Keratinocyte (primary cell): ENCODE results near the gene ABL2. TPM values are rescaled to one million over a fixed set of nuclear protein-coding genes. Genes with fewer than 3 reads are reported as not detected.

Experiments
- DNase-seq: peaks from one replicate; pipeline ENCODE4 v3.0.0-alpha.2; 2011; ENCODE audit warnings: low read depth, missing footprints, low spot score
- FAIRE-seq: peaks from 2 replicates; lab custom pipeline; 2011; peaks lifted over from hg19 to GRCh38; lab: Jason Lieb, UNC
- H2AFZ ChIP-seq: 2 replicates; pipeline ENCODE4 v1.6.0; 2012; ENCODE audit warnings: low read length, control low read depth, inconsistent platforms; ENCODE audit not compliant: control insufficient read depth
- H3K27ac ChIP-seq: 2 replicates; pipeline ENCODE4 v1.5.1; 2011; ENCODE audit warnings: low read length; ENCODE audit not compliant: control insufficient read depth, insufficient read depth
- H3K27me3 ChIP-seq: 3 replicates; pipeline ENCODE4 v1.6.0; 2011; ENCODE audit warnings: low read length; ENCODE audit not compliant: control insufficient read depth, insufficient read depth; ENCODE audit errors: extremely low read depth
- H3K36me3 ChIP-seq, 2 experiments: 2 replicates in 1 of 2; 3 replicates in 1 of 2; pipeline ENCODE4 v1.5.1; 2011; ENCODE audit warnings: low read length in 2 of 2, mild to moderate bottlenecking in 1 of 2; ENCODE audit not compliant: control insufficient read depth in 2 of 2, insufficient read depth in 2 of 2; ENCODE audit errors: extremely low read depth in 1 of 2
- H3K4me1 ChIP-seq: 3 replicates; pipeline ENCODE4 v1.5.1; 2011; ENCODE audit warnings: low read length; ENCODE audit not compliant: control insufficient read depth, insufficient read depth; ENCODE audit errors: extremely low read depth
- H3K4me2 ChIP-seq: 3 replicates; pipeline ENCODE4 v1.6.0; 2011; ENCODE audit warnings: low read depth, low read length; ENCODE audit not compliant: control insufficient read depth, insufficient read depth; ENCODE audit errors: extremely low read depth
- H3K4me3 ChIP-seq, 3 experiments: fragments of 200-600 bp in 1 of 3; sonication (generic) in 1 of 3; 2 replicates in 2 of 3; 3 replicates in 1 of 3; pipeline ENCODE4 v1.5.1; 2011 to 2016; ENCODE audit warnings: low read length in 3 of 3, mild to moderate bottlenecking in 3 of 3, control low read depth in 2 of 3, inconsistent platforms in 1 of 3, low read depth in 1 of 3, mixed read lengths in 1 of 3, mixed run types in 1 of 3, moderate library complexity in 1 of 3; ENCODE audit not compliant: control insufficient read depth in 2 of 3, insufficient read depth in 2 of 3; ENCODE audit errors: extremely low read depth in 1 of 3
- H3K79me2 ChIP-seq: 2 replicates; pipeline ENCODE4 v1.6.0; 2012; ENCODE audit warnings: low read length; ENCODE audit not compliant: control insufficient read depth, insufficient read depth
- H3K9ac ChIP-seq: 3 replicates; pipeline ENCODE4 v1.6.0; 2011; ENCODE audit warnings: low read length; ENCODE audit not compliant: control insufficient read depth, insufficient read depth; ENCODE audit errors: extremely low read depth
- H3K9me1 ChIP-seq: 3 replicates; pipeline ENCODE4 v1.6.0; 2011; ENCODE audit warnings: low read length; ENCODE audit not compliant: control insufficient read depth, insufficient read depth; ENCODE audit errors: extremely low read depth
- H3K9me3 ChIP-seq: 2 replicates; pipeline ENCODE4 v1.5.1; 2012; ENCODE audit warnings: low read depth, low read length; ENCODE audit not compliant: control insufficient read depth
- H4K20me1 ChIP-seq: 3 replicates; pipeline ENCODE4 v1.6.0; 2011; ENCODE audit warnings: low read length; ENCODE audit not compliant: control insufficient read depth, insufficient read depth; ENCODE audit errors: extremely low read depth
- EZH2 ChIP-seq: IDR thresholded peaks from one replicate; pipeline ENCODE4 v1.6.1; 2012; ENCODE audit warnings: inconsistent platforms, mild to moderate bottlenecking, low read length, moderate library complexity
- dilution Hi-C: fragments of 300-500 bp; cut with MboI; formaldehyde crosslinking; loops from one replicate; pipeline ENCODE4 v1.7.0; 2020; ENCODE audit warnings: low sequenced_read_pairs; ENCODE audit not compliant: extremely low pct_ligation_motif_present
- polyA plus RNA-seq, 5 experiments: library from polyadenylated mRNA; depleted of rRNA in 3 of 5; stranded (reverse) in 3 of 5; stranded (forward) in 1 of 5; unstranded in 1 of 5; fragments of >200 nt; gene quantifications; 1 replicate in 1 of 5; 2 replicates in 3 of 5; 3 replicates in 1 of 5; pipeline versions ENCODE4 v1.2.1 to v1.2.3, GENCODE V29; 2011 to 2012; ENCODE audit warnings: missing spikeins in 2 of 5, low read depth in 1 of 5, low replicate concordance in 1 of 5
- TF ChIP-seq, protein P1 (sequence below), 3 experiments: IDR thresholded peaks in 1 of 3; conservative IDR thresholded peaks in 1 of 3; optimal IDR thresholded peaks in 1 of 3; 2 replicates in 2 of 3; 3 replicates in 1 of 3; pipeline versions ENCODE3 to v1.5.1; 2011; ENCODE audit warnings: low read length in 3 of 3, mild to moderate bottlenecking in 3 of 3, moderate library complexity in 2 of 3, control low read depth in 1 of 3, inconsistent platforms in 1 of 3; ENCODE audit not compliant: insufficient read depth in 2 of 3; ENCODE audit errors: extremely low read depth in 1 of 3

ABL2 gene
- polyA plus RNA-seq, 1 donor (not counting 4 experiments of a cell fraction or from before 2014, with no cell fraction given): 37.6 TPM

DNA sequence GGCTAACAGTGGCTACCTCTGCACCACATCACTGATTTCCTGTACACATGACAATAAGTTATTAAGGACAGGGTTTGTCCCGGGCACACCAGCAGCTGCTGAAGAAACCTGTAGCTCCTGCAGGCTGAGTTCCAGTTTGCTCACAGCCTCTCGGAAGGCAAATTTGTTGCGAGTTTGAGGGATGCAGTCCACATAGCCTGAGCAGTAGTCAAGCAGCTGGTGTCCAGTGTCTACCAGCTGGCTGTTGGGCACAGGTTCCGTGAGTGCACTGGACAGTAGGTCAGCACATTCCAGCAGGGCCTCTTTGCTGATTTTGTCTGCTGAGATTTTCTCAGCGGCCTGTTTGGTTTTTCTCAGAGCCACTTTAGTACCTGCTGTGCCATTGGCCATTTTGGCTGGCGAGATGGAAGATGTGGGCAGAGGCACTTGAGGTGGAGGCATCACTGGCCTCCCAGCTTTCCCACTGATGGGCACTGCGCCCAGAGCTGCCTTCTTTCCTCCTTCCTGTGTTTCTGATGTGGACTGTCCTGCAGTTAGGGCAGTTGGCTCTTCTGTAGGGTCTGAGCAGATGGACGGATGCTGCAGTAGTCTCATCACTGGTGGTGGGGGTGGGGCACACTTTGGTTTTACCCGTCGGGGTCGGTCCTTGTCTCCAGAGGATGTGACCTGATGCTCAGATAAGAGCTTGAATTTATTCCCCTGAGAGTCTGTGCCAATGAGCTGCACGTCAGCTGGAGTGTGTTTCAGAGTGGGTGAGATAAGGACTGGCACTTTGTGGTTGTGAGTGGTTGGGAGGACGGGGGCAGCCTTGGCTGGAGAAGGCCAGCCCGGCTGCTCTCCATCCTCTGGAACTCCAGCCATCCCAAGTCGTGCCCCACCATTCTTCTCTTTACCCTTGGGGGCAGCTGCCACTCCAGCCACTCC is 121.5 kb downstream of the ABL2 start:
- dilution Hi-C loops: no loop called here
- Histone ChIP-seq H3K36me3 (peaks cover 36 to 38% of the 10 kb centered on the region in 2 experiments), H3K4me2 (no peak overlapping the region), H3K79me2 (peaks cover 25% of the 10 kb centered on the region), H3K4me3 (no peak overlapping the region), H3K9me3 (no peaks in the 10 kb centered on the region), H3K9ac (no peak overlapping the region), H4K20me1 (peaks cover 7% of the 10 kb centered on the region), H3K27me3 (no peaks in the 10 kb centered on the region), H3K27ac (no peak overlapping the region), H3K4me1 (no peaks in the 10 kb centered on the region), H2AFZ (no peak overlapping the region), H3K9me1 (no peaks in the 10 kb centered on the region)
- DNase-seq (no peak), FAIRE-seq (no peak)
- TF ChIP-seq EZH2: no peak
- TF ChIP-seq, protein P1, sequence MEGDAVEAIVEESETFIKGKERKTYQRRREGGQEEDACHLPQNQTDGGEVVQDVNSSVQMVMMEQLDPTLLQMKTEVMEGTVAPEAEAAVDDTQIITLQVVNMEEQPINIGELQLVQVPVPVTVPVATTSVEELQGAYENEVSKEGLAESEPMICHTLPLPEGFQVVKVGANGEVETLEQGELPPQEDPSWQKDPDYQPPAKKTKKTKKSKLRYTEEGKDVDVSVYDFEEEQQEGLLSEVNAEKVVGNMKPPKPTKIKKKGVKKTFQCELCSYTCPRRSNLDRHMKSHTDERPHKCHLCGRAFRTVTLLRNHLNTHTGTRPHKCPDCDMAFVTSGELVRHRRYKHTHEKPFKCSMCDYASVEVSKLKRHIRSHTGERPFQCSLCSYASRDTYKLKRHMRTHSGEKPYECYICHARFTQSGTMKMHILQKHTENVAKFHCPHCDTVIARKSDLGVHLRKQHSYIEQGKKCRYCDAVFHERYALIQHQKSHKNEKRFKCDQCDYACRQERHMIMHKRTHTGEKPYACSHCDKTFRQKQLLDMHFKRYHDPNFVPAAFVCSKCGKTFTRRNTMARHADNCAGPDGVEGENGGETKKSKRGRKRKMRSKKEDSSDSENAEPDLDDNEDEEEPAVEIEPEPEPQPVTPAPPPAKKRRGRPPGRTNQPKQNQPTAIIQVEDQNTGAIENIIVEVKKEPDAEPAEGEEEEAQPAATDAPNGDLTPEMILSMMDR (optimal IDR thresholded peaks at IDR 0.05 in 1 of 3, IDR thresholded peaks at IDR 0.05 in 1 of 3, conservative IDR thresholded peaks at IDR 0.05 in 1 of 3; ENCODE audit: extremely low read depth in 1 of 3, insufficient read depth in 2 of 3, low read length in 3 of 3): no peak

DNA sequence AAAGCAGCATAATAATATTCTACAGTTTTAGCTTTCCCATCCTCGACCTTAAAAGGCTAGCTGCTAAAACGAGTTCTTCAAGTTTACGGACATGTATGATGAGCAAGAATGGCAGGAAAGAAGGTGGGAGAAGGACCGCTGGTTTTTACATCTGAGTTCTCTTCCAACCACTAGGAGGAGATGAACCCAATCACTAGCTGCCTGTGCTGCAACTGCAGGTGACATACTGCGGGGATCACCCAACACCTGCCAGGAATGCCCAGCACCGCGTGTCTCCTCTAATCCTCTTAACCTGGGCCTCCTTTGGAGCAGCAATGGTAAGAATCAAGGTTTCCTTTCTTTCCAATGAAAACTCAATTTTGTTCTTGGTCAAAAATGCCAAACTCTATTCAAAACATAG is 124.1 kb downstream of the ABL2 start:
- no peak overlapping the region for H3K9ac ChIP-seq
- no peak for TF ChIP-seq EZH2
- TF ChIP-seq, protein P1 (optimal IDR thresholded peaks at IDR 0.05 in 1 of 3, IDR thresholded peaks at IDR 0.05 in 1 of 3, conservative IDR thresholded peaks at IDR 0.05 in 1 of 3; ENCODE audit: extremely low read depth in 1 of 3, insufficient read depth in 2 of 3, low read length in 3 of 3): peak; percentile 64 to 71 (median 69)
- H3K27ac ChIP-seq: no peak overlapping the region
- no peaks in the 10 kb centered on the region for H3K9me1 ChIP-seq
- no peak overlapping the region for H3K4me3 ChIP-seq
- H3K9me3 ChIP-seq: no peaks in the 10 kb centered on the region
- H3K36me3 ChIP-seq: peaks cover 27 to 38% of the 10 kb centered on the region in 2 experiments
- no peak overlapping the region for H3K4me2 ChIP-seq
- no peaks in the 10 kb centered on the region for H3K27me3 ChIP-seq
- H3K79me2 ChIP-seq: peaks cover 25% of the 10 kb centered on the region
- peak; percentile 46 for DNase-seq
- no peak overlapping the region for H2AFZ ChIP-seq
- dilution Hi-C loops: no loop called here
- H3K4me1 ChIP-seq: no peaks in the 10 kb centered on the region
- H4K20me1 ChIP-seq: peaks cover 7% of the 10 kb centered on the region
- peak; percentile 36 for FAIRE-seq
